Measurements from ENCODE around the gene DYNC1H1.
"Not testable (repeated sequence)": the region's sequence is repeated elsewhere in the genome, so short reads cannot be mapped to it uniquely, and the experiment has no call there.

Gene DYNC1H1

DNA sequence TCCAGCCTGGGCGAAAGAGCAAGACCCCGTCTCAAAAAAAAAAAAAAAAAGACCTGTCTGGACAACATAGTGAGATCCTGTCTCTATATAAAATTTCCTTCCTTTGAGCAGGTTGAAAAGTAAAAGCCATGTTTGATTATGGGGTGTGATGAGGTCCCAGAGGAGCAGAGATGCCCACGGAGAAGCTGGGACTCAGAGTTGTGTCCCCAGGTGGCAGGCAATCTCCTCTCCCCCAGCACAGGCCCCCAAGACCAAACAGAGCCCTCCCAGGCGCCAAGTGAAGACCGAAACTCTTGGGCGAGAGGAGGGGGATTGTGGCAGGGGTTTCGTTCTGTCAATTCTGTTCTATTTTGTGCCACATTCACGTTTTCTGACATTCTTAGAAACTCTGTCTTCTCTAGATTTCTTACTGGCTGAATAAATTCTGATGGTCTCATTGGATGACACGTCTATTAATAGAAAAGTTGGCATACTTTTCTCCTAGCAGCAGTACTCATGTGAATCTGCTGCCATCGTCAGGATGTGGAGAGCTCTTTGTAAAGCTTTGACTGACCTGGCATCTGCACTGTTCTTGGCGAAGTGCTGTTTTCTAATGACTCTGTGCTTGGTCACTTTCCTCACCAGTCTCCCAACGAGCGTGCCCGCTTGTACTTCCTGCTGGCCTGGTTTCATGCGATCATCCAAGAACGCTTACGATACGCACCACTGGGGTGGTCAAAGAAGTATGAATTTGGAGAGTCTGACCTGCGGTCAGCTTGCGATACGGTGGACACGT, 79.1 kb downstream of the DYNC1H1 start:
- no peak for DNase-seq

DNA sequence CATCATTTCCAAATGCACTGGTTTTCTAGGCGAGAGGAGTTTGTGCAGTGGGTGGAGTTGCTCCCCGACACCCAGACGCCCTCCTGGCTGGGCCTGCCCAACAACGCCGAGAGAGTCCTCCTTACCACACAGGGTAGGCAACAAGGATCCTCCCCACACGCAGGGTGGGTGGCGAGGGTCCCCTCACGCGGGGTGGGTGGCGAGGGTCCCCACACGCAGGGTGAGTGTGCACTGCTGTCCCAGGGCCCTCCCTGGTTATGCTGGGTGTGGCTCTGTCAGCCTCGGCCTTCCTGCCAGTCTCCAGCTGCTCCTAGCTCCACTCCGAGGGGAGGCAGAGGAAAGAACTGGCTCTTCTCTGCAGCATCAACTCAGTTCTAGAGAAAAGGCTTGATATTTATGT, 80.2 kb downstream of the DYNC1H1 start:
- DNase-seq: no peak

DNA sequence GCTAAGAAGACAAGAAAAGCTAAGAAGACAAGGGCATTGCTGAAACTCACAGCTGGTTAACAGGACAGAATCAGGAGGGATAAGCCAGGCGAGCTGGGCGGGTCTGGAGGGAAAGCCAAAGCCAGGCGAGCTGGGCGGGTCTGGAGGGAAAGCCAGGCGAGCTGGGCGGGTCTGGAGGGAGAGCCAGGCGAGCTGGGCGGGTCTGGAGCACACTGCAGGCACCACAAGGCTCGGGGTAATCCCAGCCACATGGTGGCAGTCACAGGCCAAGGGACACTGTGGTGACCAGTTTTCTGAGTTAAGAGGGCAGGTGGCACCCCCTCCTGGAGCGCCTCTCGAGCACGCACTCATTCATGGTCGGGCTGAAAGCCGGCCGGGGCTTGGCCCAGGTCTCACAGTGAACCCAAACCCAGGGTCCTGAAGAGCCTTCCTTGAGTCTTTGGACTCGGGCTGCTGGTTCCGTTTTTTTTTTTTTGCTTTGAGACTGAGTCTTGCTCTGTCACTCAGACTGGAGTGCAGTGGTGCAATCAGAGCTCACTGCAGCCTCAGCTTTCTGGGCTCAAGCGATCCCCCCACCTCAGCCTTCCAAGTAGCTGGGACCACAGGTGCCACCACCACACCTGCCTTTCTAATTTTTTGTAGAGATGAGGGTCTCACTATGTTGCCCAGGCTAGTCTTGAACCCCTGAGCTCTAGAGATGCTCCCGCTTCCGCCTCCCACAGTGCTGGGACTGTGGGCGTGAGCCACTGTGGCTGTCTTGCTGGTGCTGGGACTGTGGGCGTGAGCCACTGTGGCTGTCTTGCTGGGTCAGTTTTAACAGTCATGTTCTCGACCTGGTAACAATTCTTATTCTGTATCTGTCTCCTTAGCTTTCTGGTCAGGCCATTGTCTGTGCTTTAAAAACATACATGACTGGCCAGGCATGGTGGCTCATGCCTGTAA, 82.2 kb downstream of the DYNC1H1 start:
- no peak for DNase-seq

DNA sequence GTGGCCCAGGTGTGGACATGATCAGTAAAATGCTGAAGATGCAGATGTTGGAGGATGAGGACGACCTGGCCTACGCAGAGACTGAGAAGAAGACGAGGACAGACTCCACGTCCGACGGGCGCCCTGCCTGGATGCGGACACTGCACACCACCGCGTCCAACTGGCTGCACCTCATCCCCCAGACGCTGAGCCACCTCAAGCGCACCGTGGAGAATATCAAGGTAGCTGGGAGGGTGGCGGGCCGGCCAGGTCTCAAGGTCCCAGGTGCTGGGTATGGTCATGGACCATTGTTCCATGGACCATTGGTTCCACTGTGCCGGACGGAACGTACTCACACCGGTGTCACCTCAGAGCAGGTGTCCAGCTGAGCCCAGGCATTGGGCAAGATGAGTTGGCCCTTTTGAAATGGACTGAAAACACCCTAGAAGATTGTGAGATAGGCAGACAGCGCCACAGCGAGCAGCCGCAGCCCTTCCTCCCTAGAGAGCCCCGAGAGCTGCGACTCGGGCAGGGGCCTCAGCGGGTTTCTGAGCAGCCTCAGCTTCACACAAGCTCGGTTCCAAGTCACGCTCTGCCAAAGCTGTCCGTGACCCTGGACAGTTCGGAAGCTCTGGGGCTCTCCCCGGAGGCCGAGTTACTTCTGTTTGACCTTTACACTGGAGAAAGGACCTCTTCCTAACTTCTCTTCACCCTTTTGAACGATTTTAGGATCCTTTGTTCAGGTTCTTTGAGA, 83.6 kb downstream of the DYNC1H1 start:
- DNase-seq: no peak

DNA sequence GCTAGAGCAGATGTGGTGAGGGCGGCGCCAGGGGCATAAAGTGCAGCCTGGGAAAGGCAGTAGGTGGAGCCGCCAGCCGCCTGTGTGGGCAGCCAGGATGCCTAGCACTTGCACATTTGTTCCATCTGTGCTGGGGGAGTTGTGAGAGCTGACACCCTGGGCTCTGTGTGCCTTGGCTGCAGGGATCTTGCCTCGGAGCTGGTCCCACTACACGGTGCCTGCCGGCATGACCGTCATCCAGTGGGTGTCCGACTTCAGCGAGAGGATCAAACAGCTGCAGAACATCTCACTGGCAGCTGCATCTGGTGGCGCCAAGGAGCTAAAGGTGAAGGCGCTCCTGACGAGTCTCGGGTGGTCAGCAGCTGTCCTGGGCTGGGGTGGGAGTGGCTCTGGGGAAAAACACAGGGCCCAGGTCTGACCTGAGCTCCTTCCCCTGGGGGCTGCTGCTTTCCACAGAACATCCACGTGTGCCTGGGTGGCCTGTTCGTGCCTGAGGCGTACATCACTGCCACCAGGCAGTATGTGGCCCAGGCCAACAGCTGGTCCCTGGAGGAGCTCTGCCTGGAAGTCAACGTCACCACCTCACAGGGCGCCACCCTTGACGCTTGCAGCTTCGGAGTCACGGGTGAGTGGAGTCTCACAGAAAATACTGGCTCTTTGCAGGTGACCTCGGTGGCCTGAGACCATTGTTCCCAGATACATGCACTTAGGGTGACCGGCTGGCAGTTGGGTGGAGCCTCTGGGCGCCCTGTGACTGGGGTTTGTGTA, 85.1 kb downstream of the DYNC1H1 start:
- no peak for DNase-seq

DNA sequence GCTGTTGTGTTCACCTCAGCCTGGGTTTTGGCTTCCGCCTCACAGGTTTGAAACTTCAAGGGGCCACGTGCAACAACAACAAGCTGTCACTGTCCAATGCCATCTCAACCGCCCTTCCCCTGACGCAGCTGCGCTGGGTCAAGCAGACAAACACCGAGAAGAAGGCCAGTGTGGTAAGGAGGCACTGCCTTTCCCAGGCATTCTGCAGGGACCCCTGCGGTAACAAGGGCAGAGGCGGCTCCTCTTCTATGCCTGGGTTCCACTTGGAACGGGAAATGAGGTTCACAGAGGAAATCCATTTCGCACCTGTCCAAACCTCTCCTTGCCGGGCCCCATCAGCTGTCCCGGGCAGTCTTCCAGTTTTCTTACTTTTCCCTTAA, 85.6 kb downstream of the DYNC1H1 start:
- no peak for DNase-seq

- no peak for DNase-seq
Observed at GRCh38 chr14:102050625-102051024, 86.3 kb downstream of the DYNC1H1 start.

DNA sequence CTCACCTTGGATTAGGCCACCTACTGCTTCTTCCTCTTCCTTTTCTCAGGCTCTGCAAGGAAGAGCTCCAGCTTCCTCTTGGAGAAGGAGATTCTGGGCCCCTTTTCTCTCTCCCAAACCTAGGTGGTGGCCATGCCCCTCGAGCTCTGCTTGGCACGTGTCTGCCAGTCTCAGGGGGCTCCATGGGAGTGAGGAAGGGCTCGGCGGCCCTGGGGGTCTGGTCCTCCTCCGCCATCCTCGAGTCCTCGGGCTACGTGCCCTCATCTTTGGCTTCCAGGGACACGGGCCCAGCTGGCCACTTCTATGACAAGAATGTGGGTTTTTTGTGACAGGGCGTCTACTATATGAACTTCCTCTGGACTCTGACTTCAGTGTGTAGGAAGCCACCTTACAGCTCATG, 88.1 kb downstream of the DYNC1H1 start:
- DNase-seq: no peak

GRCh38 chr14:102055181-102055901, 91.0 kb downstream of the DYNC1H1 start:
- DNase-seq: no peak

DNA sequence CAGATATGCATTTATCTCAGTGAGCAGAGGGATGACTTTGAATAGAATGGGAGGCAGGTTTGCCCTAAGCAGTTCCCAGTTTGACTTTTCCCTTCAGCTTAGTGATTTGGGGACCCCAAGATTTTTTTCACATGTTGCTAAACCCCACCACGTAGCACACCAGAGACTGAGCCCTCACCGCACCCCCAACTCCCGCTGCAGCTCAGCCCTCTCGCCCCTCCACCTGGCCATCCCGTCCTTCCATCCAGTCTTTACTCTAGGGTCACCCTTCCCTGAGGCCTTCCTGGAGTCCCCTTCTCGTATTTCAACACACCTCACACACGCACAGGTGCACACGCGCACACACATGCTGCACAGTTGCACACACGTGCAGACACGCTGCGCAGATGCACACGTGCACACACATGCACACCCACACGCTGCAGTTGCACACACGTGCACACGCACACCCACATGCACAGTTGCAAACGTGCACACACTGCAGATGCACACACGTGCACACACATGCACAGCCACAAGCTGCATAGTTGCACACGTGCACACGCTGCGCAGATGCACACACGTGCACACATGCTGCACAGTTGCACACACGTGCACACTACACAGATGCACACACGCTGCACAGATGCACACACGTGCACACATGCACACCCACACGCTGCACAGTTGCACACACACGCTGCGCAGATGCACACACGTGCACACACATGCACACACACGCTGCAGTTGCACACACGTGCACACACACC, 92.5 kb downstream of the DYNC1H1 start:
- DNase-seq: no peak

DNA sequence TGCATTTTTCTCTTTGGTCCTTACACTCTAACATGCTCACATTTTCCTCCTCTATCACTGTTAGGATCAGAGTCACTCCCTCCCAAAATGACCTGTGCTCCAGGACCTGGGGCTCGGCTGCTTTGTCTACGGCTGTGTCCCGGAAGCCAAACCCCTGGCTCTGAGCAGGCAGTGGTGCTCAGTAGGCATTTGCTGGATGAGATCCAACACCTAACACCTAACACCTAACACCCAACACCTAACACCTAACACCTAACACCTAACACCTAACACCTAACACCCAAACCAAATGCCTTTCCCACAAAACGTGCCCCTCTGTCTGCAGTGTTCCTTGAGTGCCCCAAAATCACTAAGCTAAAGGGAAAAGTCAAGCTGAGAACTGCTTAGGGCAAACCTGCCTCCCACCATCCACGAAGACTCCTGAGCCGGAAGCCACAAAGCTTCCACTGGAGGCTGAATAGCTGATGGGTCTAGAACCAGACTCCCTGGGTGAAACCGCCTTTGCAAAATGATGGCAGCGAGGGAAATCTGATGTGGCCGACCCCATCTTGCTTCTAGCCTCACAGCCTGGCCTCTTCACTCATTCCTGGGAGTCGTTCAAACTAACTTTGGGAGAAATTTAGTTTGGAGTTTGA, 93.2 kb downstream of the DYNC1H1 start:
- no peak for DNase-seq

DNA sequence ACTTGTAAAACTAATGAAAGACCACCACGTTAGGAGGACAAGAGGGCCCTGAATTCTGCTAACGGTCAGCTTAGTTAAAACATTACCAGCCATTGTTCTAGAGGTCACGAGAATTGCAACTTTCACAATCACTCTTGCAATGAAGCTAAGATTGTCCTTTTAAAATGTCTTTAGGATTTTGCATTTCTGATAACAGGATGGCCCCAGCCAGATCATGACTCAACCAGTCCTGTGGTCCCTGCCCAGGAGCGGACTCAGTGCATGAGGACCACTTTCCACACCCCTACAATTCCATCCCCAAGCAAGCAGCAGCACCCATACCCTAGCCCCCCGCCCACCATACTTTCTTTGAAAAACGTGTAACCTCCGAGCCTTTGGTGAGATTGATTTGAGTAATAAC, 93.8 kb downstream of the DYNC1H1 start:
- DNase-seq: no peak

GRCh38 chr14:102058961-102059360, 94.6 kb downstream of the DYNC1H1 start:
- no peak for DNase-seq

DNA sequence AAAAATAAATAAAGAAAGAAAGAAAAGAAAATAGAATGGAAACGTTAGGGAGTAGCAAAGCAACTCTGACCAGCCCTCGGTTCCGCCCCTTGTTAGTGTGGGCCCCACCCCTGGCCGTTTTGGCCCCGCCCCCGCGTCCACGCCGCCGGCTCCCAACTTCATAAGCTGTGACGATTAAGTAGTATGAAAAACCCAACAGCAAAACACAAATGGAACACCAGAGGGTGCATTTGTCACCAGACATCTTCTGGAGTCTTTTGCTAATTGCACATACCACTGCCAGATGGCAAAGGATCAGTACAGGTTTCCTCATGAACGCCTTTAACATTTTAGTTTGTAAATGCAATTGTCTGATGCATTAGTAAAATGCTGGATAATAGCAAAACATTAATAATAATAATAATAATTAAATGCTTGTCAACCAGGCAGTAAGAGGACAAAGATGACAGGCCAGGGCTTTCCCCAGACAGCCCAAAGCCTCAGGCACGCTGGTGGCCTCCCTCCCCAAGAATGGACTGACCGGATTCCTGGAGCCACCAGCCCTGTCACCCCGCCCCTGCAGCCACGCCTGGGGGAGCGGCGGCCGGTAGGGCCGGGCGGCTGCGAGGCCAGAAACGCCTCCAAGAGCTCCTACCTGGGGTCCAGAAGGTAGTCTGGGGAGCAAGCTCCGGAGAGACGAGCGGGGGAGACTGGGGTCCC, 98.9 kb downstream of the DYNC1H1 start:
- DNase-seq: peak; percentile 83

DNA sequence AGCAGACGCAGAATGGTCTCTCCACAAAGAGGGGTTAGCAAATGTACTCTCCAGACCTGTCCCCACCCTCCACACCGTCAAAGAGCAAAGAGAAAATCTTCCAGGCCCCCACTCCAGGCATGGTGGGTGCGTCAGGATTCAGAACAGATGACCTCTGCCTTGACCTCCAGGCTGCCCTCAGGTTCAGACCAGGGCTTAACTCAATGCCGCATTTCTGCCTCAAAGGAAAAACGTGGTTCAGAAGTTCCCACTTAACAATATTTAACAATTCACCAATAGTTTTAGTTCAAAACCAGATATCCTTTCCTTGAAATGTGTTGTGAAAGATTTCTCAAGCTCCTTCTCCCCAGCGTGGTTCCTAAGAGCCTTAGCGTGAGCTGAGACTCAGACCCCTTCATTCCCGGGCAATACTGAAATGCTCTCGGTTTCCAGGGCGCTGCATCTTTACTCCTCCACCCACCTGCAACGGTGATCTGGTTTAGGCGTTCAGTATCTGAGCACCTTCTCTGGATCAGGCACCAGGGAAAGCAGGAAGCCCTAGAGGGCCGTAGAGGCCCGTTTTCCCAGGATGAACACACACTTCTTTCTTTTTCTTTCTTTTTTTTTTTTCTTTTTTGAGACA, 99.5 kb downstream of the DYNC1H1 start:
- DNase-seq: no peak

DNA sequence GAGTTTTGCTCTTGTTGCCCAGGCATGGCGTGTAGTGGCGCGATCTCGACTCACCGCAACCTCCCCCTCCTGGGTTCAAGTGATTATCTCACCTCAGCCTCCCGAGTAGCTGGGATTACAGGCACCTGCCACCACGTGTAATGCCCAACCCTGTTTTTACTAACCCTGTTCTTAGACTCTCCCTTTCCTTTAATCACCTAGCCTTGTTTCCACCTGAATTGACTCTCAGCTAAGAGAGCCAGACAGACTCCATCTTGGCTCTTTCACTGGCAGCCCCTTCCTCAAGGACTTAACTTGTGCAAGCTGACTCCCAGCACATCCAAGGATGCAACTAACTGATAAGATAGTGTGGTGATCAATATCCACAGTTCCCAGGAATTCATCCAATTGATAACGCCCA, 100.2 kb downstream of the DYNC1H1 start:
- not testable (repeated sequence) for DNase-seq

GRCh38 chr14:102066041-102066451, 101.7 kb downstream of the DYNC1H1 start:
- DNase-seq: no peak

- no peak for DNase-seq
Observed at GRCh38 chr14:102071283-102071998, 107.1 kb downstream of the DYNC1H1 start.

Data from activated CD4-positive, alpha-beta T cell treated with anti-CD3 and anti-CD28 coated beads, Interleukin-2, amount 50 U/mL, for 16 hours (primary cell).